Stimulated activated CD8-positive, alpha-beta memory T cell treated with anti-CD3 and anti-CD28 coated beads, Interleukin-7, amount 100 ng/mL, for 4 hours (primary cell): Measurements from ENCODE around the gene TCEAL9.
"Not testable (repeated sequence)": the region's sequence is repeated elsewhere in the genome, so short reads cannot be mapped to it uniquely, and the experiment has no call there.

Experiments used
- DNase-seq, 2 donors: peaks; one replicate each; pipeline ENCODE4 v3.0.0-alpha.2; 2020; ENCODE audit warnings: low read depth in 2 of 2

The TCEAL9 gene

GRCh38 chrX:103373581-103373980, 17.3 kb downstream of the TCEAL9 start:
- no peak for DNase-seq

- peak in 1 of 2 donors; percentile 5 for DNase-seq
These were observed 20.0 kb downstream of the TCEAL9 start, which contains the start of gene BEX3 for GRCh38 chrX:103376118-103376978. Gene BEX3 (plus strand): TSS chrX:103376538. CDS start chrX:103377522, 984 bp downstream.

- no peak for DNase-seq
These were observed 20.6 kb downstream of the TCEAL9 start for GRCh38 chrX:103376979-103377324.

- DNase-seq, result no peak
These were observed 22.7 kb downstream of the TCEAL9 start for GRCh38 chrX:103378990-103379389.

GRCh38 chrX:103382877-103383276, 26.6 kb downstream of the TCEAL9 start:
- DNase-seq, result no peak

GRCh38 chrX:103384672-103385071, 28.4 kb downstream of the TCEAL9 start:
- DNase-seq, result no peak

GRCh38 chrX:103385283-103385830, 29.1 kb downstream of the TCEAL9 start:
- DNase-seq, result not testable (repeated sequence)

GRCh38 chrX:103386332-103386731, 30.0 kb downstream of the TCEAL9 start:
- no peak for DNase-seq

- no peak for DNase-seq
These were observed 37.2 kb downstream of the TCEAL9 start for GRCh38 chrX:103393487-103393886.

GRCh38 chrX:103396186-103396585, 39.9 kb downstream of the TCEAL9 start:
- DNase-seq, result no peak

GRCh38 chrX:103396660-103397059, 40.4 kb downstream of the TCEAL9 start:
- no peak for DNase-seq

- DNase-seq, result no peak
These were observed 41.4 kb downstream of the TCEAL9 start for GRCh38 chrX:103397707-103398106.

GRCh38 chrX:103398421-103398864, 42.1 kb downstream of the TCEAL9 start:
- no peak for DNase-seq

- DNase-seq, result no peak
These were observed 43.4 kb downstream of the TCEAL9 start for GRCh38 chrX:103399744-103400143.

- no peak for DNase-seq
These were observed 44.6 kb downstream of the TCEAL9 start for GRCh38 chrX:103400931-103401330.

- DNase-seq, result peak in 1 of 2 donors; percentile 4
These were observed 48.1 kb downstream of the TCEAL9 start for GRCh38 chrX:103404231-103405008.

GRCh38 chrX:103405009-103405333, 48.7 kb downstream of the TCEAL9 start:
- DNase-seq, result no peak

- DNase-seq, result no peak
These were observed 50.0 kb downstream of the TCEAL9 start for GRCh38 chrX:103406256-103406655.

GRCh38 chrX:103407776-103408175, 51.5 kb downstream of the TCEAL9 start:
- DNase-seq, result no peak
